Sigmoid colon (tissue), 4 donors: ENCODE measurements around the gene CA6.

Source experiments
- POLR2A ChIP-seq, 2 donors: fragments of 450-650 bp; IDR thresholded peaks; one replicate each; pipeline ENCODE4 v1.6.1; 2016; ENCODE audit warnings: antibody characterized with exemption in 2 of 2, mild to moderate bottlenecking in 2 of 2, moderate library complexity in 2 of 2
- POLR2AphosphoS5 ChIP-seq, 4 donors: sonication (generic); formaldehyde crosslinking; IDR thresholded peaks; one replicate each; pipeline ENCODE4 v1.6.1; 2017; ENCODE audit warnings: antibody characterized with exemption in 4 of 4
- TF ChIP-seq, protein P1 (sequence below), 4 experiments: fragments of 450-650 bp in 3 of 4; fragments of 200-600 bp in 1 of 4; IDR thresholded peaks; one replicate each; pipeline ENCODE4 v1.5.1; 2016 to 2019; ENCODE audit warnings: antibody characterized with exemption in 4 of 4, mild to moderate bottlenecking in 3 of 4, moderate library complexity in 2 of 4

DNA sequence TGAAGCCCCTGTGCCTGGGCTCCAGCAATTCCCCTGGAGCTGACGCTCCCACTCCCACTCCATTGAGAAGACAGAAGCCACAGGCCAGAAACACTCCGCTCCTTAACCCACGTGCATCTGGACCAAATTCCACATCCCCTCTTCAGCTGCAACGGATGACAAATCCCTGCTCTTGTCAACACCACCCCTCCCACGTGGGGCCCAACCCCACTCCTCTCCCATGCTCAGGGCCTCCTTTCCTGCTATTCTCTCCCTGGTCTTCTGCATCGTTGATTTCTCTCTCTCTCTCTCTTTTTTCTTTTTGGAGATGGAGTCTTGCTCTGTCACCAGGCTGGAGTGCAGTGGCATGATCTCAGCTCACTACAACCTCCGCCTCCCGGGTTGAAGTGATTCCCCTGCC lies 18.3 kb downstream of the CA6 start:
- no peak for TF ChIP-seq POLR2A (IDR thresholded peaks at IDR 0.05)
- TF ChIP-seq, protein P1, sequence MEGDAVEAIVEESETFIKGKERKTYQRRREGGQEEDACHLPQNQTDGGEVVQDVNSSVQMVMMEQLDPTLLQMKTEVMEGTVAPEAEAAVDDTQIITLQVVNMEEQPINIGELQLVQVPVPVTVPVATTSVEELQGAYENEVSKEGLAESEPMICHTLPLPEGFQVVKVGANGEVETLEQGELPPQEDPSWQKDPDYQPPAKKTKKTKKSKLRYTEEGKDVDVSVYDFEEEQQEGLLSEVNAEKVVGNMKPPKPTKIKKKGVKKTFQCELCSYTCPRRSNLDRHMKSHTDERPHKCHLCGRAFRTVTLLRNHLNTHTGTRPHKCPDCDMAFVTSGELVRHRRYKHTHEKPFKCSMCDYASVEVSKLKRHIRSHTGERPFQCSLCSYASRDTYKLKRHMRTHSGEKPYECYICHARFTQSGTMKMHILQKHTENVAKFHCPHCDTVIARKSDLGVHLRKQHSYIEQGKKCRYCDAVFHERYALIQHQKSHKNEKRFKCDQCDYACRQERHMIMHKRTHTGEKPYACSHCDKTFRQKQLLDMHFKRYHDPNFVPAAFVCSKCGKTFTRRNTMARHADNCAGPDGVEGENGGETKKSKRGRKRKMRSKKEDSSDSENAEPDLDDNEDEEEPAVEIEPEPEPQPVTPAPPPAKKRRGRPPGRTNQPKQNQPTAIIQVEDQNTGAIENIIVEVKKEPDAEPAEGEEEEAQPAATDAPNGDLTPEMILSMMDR (IDR thresholded peaks at IDR 0.05), result no peak
- no peak for TF ChIP-seq POLR2AphosphoS5 (IDR thresholded peaks at IDR 0.05)
